Stimulated activated CD8-positive, alpha-beta memory T cell treated with anti-CD3 and anti-CD28 coated beads, Interleukin-12 subunit alpha, Interleukin-12 subunit beta, amount 100 ng/mL, for 1 hour (primary cell): ENCODE data around the gene PUM2.

ENCODE experiments used
- DNase-seq: peaks from one replicate; pipeline ENCODE4 v3.0.0-alpha.2; 2020; ENCODE audit warnings: low read depth

PUM2 gene

GRCh38 chr2:20339012-20339411, 11.6 kb downstream of the PUM2 start:
- DNase-seq: no peak

- DNase-seq: no peak
These were observed 15.9 kb downstream of the PUM2 start for GRCh38 chr2:20334605-20335203.

- DNase-seq: no peak
These were observed 16.9 kb downstream of the PUM2 start for GRCh38 chr2:20333738-20334137.

- no peak for DNase-seq
These were observed 20.5 kb downstream of the PUM2 start for GRCh38 chr2:20330192-20330591.

- no peak for DNase-seq
These were observed 23.3 kb downstream of the PUM2 start for GRCh38 chr2:20327370-20327769.

- DNase-seq: peak; percentile 24
These were observed 24.4 kb downstream of the PUM2 start for GRCh38 chr2:20326163-20326780.

- no peak for DNase-seq
These were observed 27.9 kb downstream of the PUM2 start for GRCh38 chr2:20322527-20323300.

- no peak for DNase-seq
These were observed 33.0 kb downstream of the PUM2 start for GRCh38 chr2:20317690-20318089.

- no peak for DNase-seq
These were observed 33.4 kb downstream of the PUM2 start for GRCh38 chr2:20317197-20317596.

GRCh38 chr2:20314562-20315501, 35.8 kb downstream of the PUM2 start:
- no peak for DNase-seq

- no peak for DNase-seq
These were observed 37.0 kb downstream of the PUM2 start for GRCh38 chr2:20313659-20314058.

GRCh38 chr2:20309001-20309400, 41.6 kb downstream of the PUM2 start:
- no peak for DNase-seq

- DNase-seq: no peak
These were observed 43.3 kb downstream of the PUM2 start for GRCh38 chr2:20307311-20307710.

- no peak for DNase-seq
These were observed 46.2 kb downstream of the PUM2 start for GRCh38 chr2:20304411-20304810.

- no peak for DNase-seq
These were observed 46.7 kb downstream of the PUM2 start for GRCh38 chr2:20303966-20304365.

- DNase-seq: no peak
These were observed 48.6 kb downstream of the PUM2 start for GRCh38 chr2:20302019-20302418.

GRCh38 chr2:20300656-20301055, 50.0 kb downstream of the PUM2 start:
- no peak for DNase-seq

- no peak for DNase-seq
These were observed 51.5 kb downstream of the PUM2 start for GRCh38 chr2:20299113-20299512.

GRCh38 chr2:20294231-20294630, 56.4 kb downstream of the PUM2 start:
- DNase-seq: no peak

- no peak for DNase-seq
These were observed 57.7 kb downstream of the PUM2 start for GRCh38 chr2:20292984-20293383.

- DNase-seq: no peak
These were observed 58.7 kb downstream of the PUM2 start for GRCh38 chr2:20291846-20292408.

GRCh38 chr2:20291106-20291564, 59.5 kb downstream of the PUM2 start:
- no peak for DNase-seq
